Posterior vena cava (tissue), 2 donors: Measurements from ENCODE around the gene ZNF891. TPM values are rescaled to one million over a fixed set of nuclear protein-coding genes. Genes with fewer than 3 reads are reported as not detected.
A peak's percentile ranks its signal among the peaks of the same experiment; 100 is the strongest.

Experiments used
- DNase-seq: peaks from one replicate; pipeline ENCODE4 v3.0.0-alpha.2; 2020; ENCODE audit warnings: low spot score
- intact Hi-C, 2 donors: fragments of 100-400 bp; cut with DNase I; formaldehyde crosslinking; loops; one replicate each; pipeline versions ENCODE4 v1.14.1 to v1.14.2; 2022 to 2023
- total RNA-seq, 2 donors: library from RNA; stranded (reverse); fragmentation: NEBNext Ultra II Directional; extraction: Animal tissue kit (Norgen Biotek cat#: 25700); gene quantifications; one replicate each; pipeline ENCODE4 v1.2.1, GENCODE V29; 2021
- donor health status: DM: yes; HTN: yes; CAD: no.
- donor health status: DM: yes; HTN: yes; CAD: no.

The ZNF891 gene
- total RNA-seq, 2 donors from 2014 or later, result 2.5 to 2.8 TPM

DNA sequence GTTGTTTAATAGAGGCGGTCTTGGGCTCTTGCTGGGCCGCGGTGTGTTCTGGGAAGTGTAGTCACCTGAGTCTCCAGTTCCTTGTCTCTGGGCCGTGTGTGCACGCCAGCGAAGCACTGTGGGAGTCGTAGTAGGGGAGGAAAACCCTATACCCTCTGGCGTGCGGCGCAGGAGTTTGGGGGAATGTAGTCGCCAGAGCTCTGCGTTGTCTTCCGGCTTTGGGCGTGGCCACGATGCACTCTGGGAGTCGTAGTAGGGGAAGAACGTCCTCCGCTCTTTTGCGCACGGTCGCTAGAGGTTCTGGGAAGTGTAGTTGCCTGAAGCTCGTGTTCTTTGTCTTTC lies 50.1 kb downstream of the ZNF891 start:
- peak; percentile 100 for DNase-seq
- intact Hi-C loops, result no loop called here

DNA sequence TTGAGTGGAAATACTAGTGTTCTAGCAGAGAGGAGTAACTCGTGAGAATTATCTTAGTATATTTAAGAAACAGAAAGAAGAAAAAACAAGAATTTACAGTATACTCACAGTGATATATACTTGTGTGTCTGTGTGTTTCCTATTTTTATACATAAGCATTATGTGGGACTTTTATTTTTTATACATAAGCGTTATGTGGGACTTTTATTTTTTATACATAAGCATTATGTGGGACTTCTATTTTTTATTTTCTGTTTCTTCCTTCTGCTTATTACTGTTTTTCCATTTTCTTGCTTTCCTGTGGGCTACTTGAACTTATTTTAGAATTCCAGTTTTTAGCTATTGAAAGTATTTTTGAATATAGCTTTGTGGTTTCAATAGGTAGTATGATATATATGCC lies 56.2 kb downstream of the ZNF891 start:
- intact Hi-C loops, result no loop called here
- no peak for DNase-seq

DNA sequence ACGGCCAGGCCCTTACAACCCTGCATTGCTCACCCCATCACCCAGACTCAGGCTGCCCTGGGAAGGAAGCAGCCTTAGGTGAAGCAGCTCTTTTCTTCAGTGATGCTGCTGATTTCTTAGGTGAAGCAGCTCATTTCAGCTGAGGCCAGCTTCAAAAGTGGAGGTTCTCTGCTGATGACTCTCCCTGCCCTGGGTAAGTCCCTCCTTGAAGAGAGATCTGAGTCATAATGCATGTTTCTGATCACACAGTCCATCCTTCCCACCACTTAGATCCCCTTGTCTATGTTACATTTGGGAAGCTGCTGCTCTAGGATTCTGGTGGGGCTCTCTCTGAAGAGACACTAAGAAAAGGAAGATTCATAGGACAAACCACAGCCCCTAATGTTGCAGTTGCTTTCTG lies 66.5 kb downstream of the ZNF891 start:
- no peak for DNase-seq
- intact Hi-C loops, result no loop called here

DNA sequence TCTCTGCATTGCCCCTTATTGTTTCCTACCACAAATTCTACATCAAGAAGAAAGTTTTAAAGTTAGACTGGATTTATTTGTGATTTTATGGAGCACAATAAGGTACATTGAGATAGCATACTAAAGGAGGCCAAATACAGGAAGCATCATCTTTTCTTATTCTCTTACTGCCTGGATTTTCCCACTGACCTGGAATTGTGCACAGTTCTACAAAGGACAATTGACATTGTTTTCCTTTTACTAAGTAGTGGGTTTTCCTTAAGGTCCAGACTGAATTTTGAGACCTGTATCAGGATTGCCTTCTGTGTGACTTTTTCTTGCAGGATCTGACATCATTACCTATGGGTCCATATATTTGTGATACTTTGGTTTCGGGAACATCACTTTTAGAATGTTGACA lies 68.1 kb downstream of the ZNF891 start:
- intact Hi-C loops, result no loop called here
- DNase-seq, result no peak

DNA sequence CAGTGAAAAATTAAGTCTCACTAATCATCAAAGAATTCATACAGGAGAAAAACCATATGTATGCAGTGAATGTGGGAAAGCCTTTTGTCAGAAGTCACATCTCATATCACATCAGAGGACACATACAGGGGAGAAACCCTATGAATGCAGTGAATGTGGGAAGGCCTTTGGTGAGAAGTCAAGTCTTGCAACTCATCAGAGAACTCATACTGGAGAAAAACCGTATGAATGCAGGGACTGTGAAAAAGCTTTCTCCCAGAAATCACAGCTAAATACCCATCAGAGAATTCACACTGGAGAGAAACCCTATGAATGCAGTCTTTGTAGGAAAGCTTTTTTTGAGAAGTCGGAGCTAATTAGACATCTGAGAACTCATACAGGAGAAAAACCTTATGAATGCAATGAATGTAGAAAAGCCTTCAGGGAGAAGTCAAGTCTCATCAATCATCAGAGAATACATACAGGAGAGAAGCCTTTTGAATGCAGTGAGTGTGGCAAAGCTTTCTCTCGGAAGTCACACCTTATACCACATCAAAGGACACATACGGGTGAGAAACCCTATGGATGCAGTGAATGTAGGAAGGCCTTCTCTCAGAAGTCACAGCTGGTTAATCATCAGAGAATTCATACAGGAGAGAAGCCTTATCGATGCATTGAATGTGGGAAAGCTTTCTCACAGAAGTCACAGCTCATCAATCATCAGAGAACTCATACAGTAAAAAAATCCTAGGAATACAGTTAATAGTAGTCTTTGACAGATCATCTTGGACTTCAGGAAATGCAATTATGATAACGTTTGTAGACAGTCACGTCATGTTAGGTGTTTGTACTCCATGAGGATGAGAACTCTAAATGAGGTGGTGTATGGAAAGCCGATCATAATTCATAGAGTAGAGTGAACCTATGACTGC lies 71.6 kb downstream of the ZNF891 start:
- intact Hi-C loops, result no loop called here
- no peak for DNase-seq

DNA sequence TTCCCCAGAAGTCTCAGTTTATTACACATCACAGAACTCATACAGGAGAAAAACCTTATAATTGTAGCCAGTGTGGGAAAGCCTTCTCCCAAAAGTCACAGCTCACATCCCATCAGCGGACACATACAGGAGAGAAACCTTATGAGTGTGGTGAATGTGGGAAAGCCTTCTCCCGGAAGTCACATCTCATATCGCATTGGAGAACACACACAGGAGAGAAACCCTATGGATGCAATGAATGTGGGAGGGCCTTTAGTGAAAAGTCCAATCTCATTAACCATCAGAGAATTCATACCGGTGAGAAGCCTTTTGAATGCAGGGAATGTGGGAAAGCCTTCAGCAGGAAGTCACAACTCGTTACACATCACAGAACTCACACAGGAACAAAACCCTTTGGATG lies 72.6 kb downstream of the ZNF891 start:
- DNase-seq, result no peak
- intact Hi-C loops, result no loop called here

Other genes starting within 250 kb of the ZNF891 start
- gene CHFR, start 242.7 kb downstream of the ZNF891 start, total RNA-seq, result 10 to 100 TPM; 36.9 to 38.5 TPM
- 10 to 100 TPM; 10.2 to 12.2 TPM for gene ZNF605, start 174.0 kb downstream of the ZNF891 start, total RNA-seq
- 10 to 100 TPM in 1 of 2 donors, 1 to 10 TPM in 1; 8.6 to 10.2 TPM for gene ZNF26, start 143.9 kb downstream of the ZNF891 start, total RNA-seq
- 10 to 100 TPM; 21.7 to 22.4 TPM for gene ZNF84, start 92.8 kb downstream of the ZNF891 start, total RNA-seq
- gene ZNF140, start 49.4 kb downstream of the ZNF891 start, total RNA-seq, result 10 to 100 TPM; 11.2 to 13.4 TPM
- 10 to 100 TPM in 1 of 2 donors, 1 to 10 TPM in 1; 9.2 to 10.5 TPM for gene ZNF10, start 353 bp upstream of the ZNF891 start, total RNA-seq
- gene ZNF268, start 51.2 kb upstream of the ZNF891 start, total RNA-seq, result 10 to 100 TPM; 19.0 to 20.4 TPM
- gene ANHX, start 105.6 kb upstream of the ZNF891 start, total RNA-seq, result not detected